NCI-H2107 (cell line): ENCODE results near the gene LCE1D.

Experiments used
- DNase-seq: peaks from one replicate; lab custom pipeline; 2025; lab: John Stamatoyannopoulos, UW

Gene LCE1D

GRCh38 chr1:152796421-152796820 is at the start of gene LCE1D:
Gene LCE1D, plus strand, starts transcription at chr1:152796721. Its CDS starts 1,074 bp downstream, at chr1:152797795.
- DNase-seq = no peak

GRCh38 chr1:152747831-152748230 is 48.7 kb upstream of the LCE1D start:
- DNase-seq = no peak

- DNase-seq = no peak
Observed at GRCh38 chr1:152752225-152752624, 44.3 kb upstream of the LCE1D start.

- DNase-seq = no peak
Observed at GRCh38 chr1:152753586-152753985, 42.9 kb upstream of the LCE1D start.

- DNase-seq = no peak
Observed at GRCh38 chr1:152756872-152757271, 39.6 kb upstream of the LCE1D start.

GRCh38 chr1:152757747-152758146 is 38.8 kb upstream of the LCE1D start, which contains the start of gene KPRP:
Gene KPRP, plus strand, starts transcription at chr1:152758025. Its CDS starts 1,564 bp downstream, at chr1:152759589.
- no peak for DNase-seq

- no peak for DNase-seq
Observed at GRCh38 chr1:152758636-152759035, 37.9 kb upstream of the LCE1D start.

GRCh38 chr1:152759453-152760173 is 36.9 kb upstream of the LCE1D start:
- DNase-seq = no peak

- no peak for DNase-seq
Observed at GRCh38 chr1:152760551-152761190, 35.9 kb upstream of the LCE1D start.

- DNase-seq = no peak
Observed at GRCh38 chr1:152761609-152762213, 34.8 kb upstream of the LCE1D start.

GRCh38 chr1:152768847-152769533 is 27.5 kb upstream of the LCE1D start:
- DNase-seq = no peak

GRCh38 chr1:152770411-152770810 is 26.1 kb upstream of the LCE1D start:
- DNase-seq = no peak

- no peak for DNase-seq
Observed at GRCh38 chr1:152774875-152775274, 21.6 kb upstream of the LCE1D start, which contains the start of gene LCE1F. Gene LCE1F, plus strand, starts transcription at chr1:152775140. Its CDS starts 1,232 bp downstream, at chr1:152776372.

- no peak for DNase-seq
Observed at GRCh38 chr1:152776361-152776760, 20.2 kb upstream of the LCE1D start.

GRCh38 chr1:152777510-152778137 is 18.9 kb upstream of the LCE1D start:
- DNase-seq = no peak

- DNase-seq = no peak
Observed at GRCh38 chr1:152783095-152783494, 13.4 kb upstream of the LCE1D start.

GRCh38 chr1:152786077-152786476 is 10.4 kb upstream of the LCE1D start, which contains the start of gene LCE1E:
Gene LCE1E, plus strand, starts transcription at chr1:152786257. Its CDS starts 1,043 bp downstream, at chr1:152787300.
- no peak for DNase-seq

GRCh38 chr1:152795686-152796085 is 835 bp upstream of the LCE1D start:
- no peak for DNase-seq

GRCh38 chr1:152801333-152801732 is 4.8 kb downstream of the LCE1D start:
- DNase-seq = no peak

- no peak for DNase-seq
Observed at GRCh38 chr1:152806576-152806975, 10.1 kb downstream of the LCE1D start, which contains the start of gene LCE1C. Gene LCE1C, minus strand, starts transcription at chr1:152806651. Its CDS starts 1,173 bp downstream, at chr1:152805478.

GRCh38 chr1:152811050-152811449 is 14.5 kb downstream of the LCE1D start:
- no peak for DNase-seq

- DNase-seq = no peak
Observed at GRCh38 chr1:152811671-152812070, 15.2 kb downstream of the LCE1D start, which contains the start of gene LCE1B. Gene LCE1B, plus strand, starts transcription at chr1:152811971. Its CDS starts 476 bp downstream, at chr1:152812447.
